Endothelial cell of hepatic sinusoid (primary cell): ENCODE measurements around the gene ARMH1.

Experiments used
- in situ Hi-C: cut with HindIII; loops from 2 replicates; pipeline ENCODE4 v1.10.0; 2017; ENCODE audit warnings: low sequenced_read_pairs

ARMH1 gene

DNA sequence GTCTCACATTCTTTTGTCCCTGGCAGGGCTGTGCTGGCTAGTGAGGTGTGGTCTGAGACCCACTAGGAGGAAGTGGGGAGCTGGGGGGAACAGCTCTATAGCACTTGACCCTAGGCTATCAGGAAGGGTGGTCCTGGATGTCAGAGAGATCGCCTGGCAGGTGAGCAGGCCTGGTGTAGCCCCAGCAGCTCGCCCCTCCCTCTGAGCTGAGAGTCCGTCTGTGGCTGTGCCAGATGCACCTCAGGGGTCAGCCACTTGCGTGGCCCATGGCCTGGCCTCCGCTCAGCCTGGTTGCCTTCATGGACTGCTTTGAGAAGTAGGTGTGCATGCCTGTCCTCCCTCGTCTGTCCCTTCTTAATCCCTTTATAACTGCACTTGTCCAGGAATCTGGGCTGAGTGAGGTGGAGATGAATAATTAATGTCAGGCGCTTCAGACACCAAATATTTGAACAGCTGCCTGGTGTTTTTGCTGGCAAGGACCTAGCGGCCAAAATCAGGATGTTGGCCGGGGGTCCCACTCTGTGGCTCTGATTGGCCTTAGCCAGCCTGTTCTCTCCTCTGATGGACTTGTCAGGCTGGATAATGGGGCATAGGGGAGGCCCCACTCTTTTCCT lies 30.7 kb upstream of the ARMH1 start:
- in situ Hi-C loops: no loop called here

DNA sequence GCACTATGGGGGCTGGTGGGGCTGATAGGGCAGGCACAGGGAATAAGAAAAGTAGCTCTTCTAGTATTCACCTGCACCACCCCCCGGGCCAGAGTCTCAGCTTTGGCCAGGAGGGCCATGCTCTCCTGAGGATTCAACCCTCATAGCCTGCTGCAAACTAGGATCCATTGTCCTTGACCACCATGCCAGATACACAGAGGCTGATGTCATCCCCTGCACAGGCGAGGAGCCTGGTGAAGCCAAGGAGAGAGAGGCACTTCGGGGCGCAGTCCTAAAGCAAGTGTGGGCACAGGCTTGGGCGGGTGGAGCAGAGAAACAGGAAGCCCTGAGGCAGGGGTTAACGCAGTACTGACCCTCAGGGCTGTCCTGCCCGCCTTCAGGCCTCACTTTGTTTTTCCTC lies 29.7 kb upstream of the ARMH1 start:
- in situ Hi-C loops: no loop called here

DNA sequence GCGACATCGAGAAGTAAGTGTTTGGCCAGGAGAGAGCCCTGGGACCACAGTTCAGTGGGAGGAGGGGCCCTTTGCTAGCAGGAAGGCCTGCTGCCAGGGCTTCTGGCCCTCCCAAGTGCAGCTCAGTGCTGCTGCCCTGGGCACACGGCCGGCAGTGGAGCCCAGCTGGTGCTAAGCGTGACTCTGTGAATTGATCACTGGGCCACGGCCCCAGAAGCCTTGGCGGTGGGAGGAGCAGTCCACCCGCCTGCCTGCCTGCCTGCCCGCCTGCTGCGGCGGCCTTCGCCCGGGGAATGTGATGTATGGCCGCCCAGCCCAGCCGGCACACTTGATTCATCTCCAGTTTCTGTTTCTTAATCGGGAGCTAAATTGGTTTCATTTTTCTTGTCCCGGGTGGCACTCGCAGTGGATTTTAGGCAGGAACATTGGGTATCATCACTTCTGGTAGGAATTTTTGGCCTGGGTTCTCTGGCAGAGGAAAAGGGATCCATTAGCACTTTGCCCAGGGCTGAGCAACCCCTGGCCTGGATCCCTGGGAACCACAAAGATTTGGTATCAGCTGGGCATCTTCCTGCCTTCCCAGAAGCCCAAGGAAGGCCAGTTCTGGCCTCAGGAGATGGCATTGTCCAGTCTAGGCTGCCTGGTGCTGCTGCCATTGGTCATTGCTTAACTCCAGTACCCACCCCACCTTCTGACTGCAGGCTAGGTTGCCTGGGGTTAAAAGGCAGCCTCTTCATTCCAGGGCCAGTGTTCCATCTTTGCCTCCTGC lies 28.9 kb upstream of the ARMH1 start:
- in situ Hi-C loops: no loop called here

- in situ Hi-C loops: no loop called here
Measured at GRCh38 chr1:44646261-44647110, 28.0 kb upstream of the ARMH1 start.

- in situ Hi-C loops: no loop called here
Measured at GRCh38 chr1:44647896-44648295, 26.6 kb upstream of the ARMH1 start.

DNA sequence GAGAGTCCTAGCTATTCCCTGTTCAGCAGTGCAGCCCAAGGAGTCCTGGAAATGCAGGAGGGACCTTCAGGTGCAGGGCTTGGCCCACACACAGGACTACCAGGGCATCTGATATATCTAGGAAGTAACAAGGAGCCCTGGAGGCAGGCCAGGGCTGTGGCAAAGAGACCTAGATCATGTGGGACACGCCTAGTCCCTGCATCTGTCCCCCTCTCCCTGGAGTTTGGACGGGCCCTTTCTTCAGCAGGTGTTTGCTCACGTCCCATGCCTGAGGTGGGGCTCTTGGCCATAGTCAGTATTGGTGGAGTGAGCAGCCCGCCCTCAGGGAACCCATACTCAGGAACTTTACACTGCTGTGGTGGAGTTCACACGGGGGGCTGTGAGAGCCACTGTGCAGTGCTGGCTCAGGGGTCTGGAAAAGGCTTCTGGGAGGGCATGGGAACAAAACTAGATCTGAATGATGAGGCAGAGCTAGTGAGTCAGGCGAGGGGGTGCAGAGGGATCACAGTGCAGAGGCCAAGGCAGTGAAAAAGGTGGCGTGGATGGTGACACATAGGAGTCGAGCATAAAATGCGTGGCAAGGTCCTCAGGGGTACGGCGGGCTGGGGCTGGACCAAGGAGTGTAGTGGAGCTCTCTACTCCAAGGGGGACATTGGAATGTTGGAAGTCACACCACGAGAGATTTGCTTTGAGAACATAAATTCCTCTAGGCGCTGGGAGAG lies 25.8 kb upstream of the ARMH1 start:
- in situ Hi-C loops: no loop called here

DNA sequence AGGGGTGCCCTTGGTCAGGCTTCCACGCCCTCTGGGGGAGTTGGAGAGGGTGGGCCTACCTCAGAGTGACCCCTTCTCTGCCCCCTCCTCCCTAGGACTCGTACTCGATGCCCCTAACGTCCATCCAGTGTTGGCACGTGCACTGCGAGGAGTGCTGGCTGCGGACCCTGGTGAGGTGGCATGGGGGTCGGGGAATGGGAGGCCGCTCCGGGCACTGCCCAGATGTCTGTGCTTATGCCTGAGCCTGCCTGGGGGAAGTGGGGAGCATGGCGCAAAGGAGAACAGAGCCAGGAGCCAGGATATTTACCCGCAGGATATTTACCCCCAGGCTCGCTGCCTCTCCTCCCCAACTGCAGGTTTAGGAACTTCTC lies 24.7 kb upstream of the ARMH1 start:
- in situ Hi-C loops: no loop called here

DNA sequence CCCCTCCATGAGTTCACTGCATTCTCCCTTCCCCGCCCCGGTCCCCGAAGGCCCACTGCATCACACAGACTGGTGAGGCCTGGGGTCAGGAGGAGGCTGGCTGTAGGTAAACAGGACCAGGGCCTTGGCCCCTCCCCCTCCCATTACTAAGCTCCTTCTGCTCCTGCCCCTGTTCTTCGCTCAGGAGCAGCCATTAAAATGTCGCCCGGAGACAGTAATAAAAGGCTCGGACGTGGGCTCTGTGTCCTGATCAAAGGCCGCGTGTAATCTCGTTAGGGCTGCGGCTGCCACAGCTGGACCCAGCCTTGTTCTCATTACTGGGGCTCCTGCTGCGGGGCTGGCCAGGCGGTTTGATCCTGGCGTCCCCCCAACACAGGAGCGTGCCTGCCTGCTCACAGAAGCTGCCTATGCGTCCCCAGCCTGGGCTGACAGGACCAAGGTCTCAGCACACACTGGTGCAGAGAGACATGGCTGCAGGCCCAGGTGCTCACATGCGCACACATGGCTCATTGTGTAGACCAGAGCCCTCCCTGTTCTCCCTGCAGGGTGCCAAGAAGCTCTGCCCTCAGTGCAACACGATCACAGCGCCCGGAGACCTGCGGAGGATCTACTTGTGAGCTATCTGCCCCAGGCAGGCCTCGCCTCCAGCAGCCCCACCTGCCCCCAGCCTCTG lies 24.2 kb upstream of the ARMH1 start:
- in situ Hi-C loops: no loop called here

- in situ Hi-C loops: no loop called here
Measured at GRCh38 chr1:44651069-44651468, 23.4 kb upstream of the ARMH1 start.

- in situ Hi-C loops: no loop called here
Measured at GRCh38 chr1:44652445-44653106, 21.9 kb upstream of the ARMH1 start.

- in situ Hi-C loops: no loop called here
Measured at GRCh38 chr1:44653107-44653964, 21.2 kb upstream of the ARMH1 start.

GRCh38 chr1:44654621-44655187 lies 19.8 kb upstream of the ARMH1 start:
- in situ Hi-C loops: no loop called here

DNA sequence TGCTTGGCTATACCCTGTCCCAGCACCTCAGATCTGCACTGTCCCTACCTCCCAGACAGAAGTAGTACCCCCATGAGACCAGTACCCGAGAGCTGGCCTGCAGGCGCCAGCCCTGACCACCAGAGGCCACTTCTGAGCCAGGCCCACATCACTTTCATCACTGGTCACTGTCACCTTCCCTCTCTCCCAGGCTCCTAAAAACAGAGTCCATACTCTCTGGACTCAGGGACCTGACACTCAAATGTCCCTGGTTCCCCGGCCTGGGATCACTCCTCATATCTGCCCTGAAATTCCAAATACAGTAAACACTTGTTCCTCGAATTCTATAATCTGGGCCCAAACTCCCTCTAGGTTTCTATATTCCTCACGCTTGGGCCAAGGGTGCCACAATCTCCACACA lies 18.9 kb upstream of the ARMH1 start:
- in situ Hi-C loops: no loop called here

DNA sequence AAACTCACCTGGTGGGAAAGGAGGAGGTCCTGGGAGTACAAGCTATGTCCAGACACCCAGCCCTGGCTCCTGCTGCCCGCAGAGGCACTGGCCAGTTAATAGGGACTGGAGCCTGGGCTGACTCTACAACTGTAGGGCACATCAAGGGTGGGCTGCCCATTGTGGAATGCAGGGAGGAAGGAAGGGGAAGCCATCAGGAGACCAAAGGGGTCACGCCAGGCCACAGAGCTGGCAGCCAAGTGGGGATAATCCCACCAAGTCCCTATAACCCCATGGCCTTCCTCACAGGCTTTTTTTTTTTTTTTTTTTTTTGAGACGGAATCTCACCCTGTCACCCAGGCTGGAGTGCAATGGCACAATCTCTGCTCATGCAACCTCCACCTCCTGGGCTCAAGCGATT lies 14.9 kb upstream of the ARMH1 start:
- in situ Hi-C loops: no loop called here

- in situ Hi-C loops: no loop called here
Measured at GRCh38 chr1:44660176-44660575, 14.3 kb upstream of the ARMH1 start.

GRCh38 chr1:44661781-44662682 lies 12.5 kb upstream of the ARMH1 start:
- in situ Hi-C loops: no loop called here

- in situ Hi-C loops: no loop called here
Measured at GRCh38 chr1:44662683-44663030, 11.9 kb upstream of the ARMH1 start.

- in situ Hi-C loops: no loop called here
Measured at GRCh38 chr1:44663417-44663816, 11.1 kb upstream of the ARMH1 start.
